Stimulated activated CD4-positive, alpha-beta T cell treated with anti-CD3 and anti-CD28 coated beads, Interleukin-12 subunit alpha, Interleukin-12 subunit beta, amount 100 ng/mL, for 24 hours (primary cell): Measurements from ENCODE around the gene PTPRA.
A peak's percentile ranks its signal among the peaks of the same experiment; 100 is the strongest.

Experiments used
- DNase-seq, 2 experiments: peaks; one replicate each; pipeline ENCODE4 v3.0.0-alpha.2; 2020; ENCODE audit warnings: low read depth in 2 of 2

The PTPRA gene

DNA sequence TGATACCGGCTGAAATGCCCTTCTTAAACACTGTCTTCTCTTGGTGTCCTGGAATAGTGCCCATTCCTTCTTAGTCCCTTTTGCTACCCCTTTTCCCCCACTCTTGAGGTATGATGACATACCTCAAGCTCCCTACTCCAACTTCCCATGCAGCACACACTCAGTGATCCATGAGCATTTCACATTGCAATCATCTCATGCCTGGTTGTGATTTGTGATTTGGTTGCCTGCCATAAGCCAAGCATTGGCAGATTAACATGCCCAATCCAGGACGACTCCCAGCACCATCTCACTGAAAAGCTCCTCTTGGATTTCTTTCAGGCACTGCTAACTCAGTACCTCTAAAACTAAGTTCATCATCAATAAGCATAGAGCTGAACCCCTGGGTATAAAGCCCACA lies 14.7 kb upstream of the PTPRA start:
- DNase-seq = no peak

DNA sequence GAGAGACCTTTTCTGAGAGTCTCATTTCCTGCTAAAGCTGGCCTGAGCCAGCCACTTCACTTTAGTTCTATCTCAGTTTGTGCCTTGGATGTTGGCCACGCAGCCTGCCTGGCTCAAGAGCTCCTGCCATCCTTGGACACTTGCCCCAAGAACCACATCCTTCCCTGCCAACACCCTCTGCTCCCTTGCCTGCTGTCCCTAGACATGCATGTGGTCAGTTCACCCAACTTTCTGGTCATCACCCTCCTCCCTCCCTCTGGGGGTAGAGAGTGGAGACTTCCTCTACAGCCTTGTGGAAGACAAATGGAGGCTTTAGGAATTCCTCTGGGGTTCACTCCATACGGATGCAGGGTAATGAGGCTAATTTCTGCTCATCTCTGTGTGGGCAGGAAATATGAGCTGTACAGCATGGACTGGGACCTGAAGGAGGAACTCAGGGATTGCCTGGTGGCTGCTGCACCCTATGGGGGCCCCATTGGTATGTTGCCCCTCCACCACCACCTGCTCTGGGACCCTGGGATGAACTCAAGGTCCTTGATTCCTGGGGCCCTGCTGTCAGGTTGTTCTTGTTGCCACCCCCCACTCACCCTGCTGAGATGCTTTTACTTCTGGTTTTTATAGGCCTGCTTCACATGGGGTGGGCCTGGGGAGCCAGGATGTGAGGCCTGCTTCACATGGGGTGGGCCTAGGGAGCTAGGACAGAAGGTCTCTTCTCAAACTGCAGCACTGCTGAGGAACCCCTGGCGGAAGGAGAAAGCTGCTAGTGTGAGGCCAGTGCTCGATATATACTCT lies 13.8 kb upstream of the PTPRA start:
- no peak for DNase-seq

DNA sequence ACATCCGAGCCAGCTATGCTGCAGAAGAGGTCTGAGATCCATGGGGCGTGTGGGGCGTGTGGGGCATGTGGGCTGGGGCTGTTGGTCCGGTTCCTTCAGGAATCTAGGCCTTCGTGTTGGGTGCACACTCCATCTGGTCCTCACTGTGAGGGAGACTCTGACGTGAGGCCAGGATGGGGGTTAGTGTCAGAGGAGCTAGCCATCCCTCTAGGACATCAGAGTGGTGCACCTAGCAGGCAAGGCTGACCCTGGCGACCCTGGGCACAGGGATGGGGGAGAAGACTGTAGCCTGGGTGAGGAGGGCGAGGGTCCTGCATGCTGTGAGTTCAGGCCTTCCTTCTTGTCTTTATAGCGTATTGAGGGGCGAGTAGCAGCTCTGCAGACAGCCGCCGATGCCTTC lies 8.7 kb upstream of the PTPRA start:
- no peak for DNase-seq

DNA sequence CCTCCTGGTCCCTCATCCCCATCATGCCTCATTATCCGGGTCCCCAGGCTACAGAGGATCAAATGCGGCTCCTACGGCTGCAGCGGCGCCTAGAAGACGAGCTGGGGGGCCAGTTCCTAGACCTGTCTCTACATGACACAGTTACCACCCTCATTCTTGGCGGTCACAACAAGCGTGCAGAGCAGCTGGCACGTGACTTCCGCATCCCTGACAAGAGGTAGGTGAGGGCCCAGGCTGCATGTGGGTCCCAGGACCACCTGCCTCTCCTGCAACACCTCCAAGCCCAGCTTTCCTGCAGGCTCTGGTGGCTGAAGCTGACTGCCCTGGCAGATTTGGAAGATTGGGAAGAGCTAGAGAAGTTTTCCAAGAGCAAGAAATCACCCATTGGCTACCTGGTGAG lies 8.2 kb upstream of the PTPRA start:
- no peak for DNase-seq

DNA sequence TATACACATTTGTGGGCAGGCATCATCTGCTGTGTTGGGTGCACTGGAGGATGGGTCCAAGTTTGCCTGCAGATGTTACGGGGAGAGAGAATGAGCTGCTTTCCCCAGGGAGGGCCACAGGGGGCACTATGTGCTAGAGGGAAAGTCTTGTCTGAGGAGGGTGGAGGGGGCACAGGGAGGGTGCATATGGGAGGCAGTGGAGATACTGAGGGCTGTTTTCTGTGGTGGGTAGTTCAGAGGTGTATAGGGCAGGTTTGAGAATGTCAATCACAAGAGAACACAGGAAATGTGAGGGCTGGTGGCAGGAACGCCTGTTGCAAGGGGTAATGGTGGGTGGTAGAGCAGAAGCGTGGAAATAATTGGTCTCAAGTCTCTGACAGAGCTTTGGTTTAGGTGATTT lies 7.7 kb upstream of the PTPRA start:
- peak in 1 of 2 experiments; percentile 40 for DNase-seq

DNA sequence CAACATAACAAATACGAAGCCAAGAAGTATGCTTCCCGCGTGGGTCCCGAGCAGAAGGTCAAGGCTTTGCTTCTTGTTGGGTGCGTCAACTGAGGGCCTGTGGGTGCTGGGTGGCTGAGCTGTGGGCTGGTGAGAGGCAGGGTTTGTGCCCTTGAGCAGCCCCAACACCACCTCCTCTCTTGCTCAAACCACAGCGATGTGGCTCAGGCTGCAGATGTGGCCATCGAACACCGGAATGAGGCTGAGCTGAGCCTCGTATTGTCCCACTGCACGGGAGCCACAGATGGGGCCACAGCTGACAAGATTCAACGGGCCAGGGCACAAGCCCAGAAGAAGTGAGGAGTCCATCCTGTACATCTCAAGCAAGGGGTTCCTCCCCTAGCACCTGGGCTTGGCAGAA lies 7.0 kb upstream of the PTPRA start:
- no peak for DNase-seq

DNA sequence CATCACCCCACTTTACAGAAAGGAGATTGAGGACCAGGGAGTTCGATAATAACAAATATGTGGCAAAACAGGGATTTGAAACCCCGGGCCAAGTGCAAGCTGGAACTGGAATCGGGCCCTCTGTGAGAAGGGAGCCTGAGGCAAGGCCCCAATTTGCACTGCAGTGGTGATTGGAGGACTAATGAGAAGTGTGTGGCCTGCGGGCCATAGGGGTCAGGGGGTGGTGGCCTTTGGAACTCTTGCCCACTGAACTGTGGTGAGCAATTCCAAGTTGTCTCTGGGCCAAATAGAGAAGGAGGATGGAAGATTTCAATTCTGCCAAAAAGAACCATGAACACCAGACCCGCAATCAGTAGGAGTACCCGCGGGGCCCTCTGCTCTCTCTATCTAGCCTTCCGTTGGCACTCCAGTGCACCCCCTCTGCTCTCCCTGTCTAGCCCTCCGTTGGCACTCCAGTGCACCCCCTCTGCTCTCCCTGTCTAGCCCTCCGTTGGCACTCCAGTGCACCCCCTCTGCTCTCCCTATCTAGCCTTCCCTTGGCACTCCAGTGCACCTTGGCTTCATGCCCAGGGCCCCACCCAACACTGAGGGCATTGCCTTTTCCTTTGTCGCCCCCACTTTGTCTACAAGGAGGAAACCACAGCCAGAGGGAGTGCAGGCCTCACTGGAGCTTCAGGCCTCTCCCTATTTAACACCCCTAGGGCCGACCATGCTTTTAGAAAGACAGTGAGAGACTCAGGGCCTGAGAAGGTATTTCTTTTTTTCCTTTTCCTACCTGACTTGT lies 6.0 kb upstream of the PTPRA start:
- no peak for DNase-seq

DNA sequence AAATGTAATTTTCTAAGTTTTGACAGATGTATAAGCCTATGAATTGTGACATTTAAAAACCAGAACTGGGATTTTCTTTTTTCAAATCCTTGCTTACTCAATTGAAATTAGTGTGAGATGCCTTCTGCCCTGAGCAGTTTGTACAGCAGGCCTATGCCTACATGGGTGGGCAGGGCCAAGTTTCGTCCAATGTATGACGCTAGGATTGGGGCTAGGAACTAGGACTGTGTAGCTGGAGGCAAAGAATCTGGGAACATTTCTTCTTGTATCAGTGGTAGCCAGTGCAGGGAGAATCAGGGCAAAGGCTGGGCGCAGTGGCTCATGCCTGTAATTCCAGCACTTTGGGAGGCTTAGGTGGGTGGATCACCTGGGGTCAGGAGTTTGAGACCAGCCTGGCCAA lies 3.9 kb upstream of the PTPRA start:
- no peak for DNase-seq

DNA sequence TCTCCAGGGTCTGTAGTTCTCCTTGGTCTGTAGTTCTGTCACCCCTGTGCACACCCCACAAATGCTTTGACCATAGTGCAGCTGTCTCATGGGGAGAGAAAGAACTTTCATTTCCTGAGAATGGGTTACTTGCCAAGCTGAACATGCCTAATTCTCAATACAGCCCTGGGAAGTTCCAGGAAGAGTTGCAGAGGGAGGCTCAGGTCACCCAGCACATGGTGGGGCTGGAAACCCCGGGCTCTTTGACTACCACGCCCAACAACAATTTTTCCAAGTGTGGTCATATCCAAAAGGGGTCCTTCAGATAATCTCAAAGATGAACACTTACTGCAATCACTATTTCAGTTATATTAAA lies 2.2 kb upstream of the PTPRA start:
- DNase-seq = no peak

DNA sequence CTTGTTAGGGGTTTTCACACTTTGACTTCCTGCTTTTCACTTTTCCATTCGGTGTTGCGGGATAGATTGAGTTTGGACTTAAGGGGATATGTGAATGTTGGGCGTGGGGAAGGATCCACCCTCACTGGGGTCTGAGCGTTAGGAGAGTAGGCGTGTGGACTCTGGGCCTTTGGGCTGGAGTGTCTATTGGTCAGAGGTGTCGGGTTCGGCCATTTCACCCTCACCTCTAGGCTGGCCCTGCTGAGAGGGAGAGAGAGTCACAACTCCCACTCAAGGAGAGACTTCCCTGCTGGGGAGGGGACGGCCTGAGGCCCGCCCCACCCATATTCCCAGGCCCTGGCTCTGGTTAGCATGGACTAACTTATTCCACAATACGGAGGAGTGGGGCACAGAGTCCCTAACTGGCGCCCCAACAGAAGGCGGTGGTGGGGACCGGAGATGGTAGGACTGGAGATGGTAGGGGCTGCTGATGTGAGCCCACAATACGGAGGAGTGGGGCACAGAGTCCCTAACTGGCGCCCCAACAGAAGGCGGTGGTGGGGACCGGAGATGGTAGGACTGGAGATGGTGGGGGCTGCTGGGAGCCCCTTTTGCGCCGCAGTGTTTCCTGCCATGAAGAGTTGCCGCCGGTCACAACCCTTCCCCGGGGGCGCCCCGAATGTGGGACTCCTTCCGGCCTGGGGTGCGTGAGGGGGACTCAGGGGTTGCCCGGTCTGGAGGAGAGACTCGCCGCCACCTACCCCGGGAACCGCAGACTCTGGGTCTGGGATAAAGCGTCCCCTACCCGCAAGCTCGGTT lies 1.4 kb upstream of the PTPRA start:
- DNase-seq = no peak

DNA sequence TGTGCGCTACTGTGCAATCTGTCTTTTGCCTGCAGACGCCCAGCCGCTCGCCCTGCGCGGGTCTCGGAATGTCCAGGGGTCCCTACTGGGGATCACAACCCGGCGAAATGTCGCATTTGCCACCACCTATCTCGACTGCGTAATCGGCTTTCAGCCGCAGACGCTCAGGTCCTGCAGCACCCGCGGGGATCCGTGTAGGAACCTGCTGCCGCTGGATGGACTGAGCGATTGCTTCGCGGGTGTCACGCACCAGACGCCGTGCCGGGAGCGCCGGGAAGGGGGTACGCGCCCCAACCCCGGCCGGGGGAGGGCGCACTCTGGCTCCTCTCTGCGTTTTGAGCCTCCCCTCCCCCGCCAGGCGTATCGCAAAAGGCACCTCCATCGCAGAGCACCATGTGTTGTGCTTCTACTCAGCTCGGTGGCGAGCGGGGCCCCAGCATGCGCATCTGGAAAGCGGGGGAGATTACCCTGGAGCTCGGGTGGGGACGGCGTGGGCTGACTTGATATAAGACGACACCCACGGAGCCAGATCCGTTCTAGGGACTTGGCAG lies 747 bp upstream of the PTPRA start:
- DNase-seq = peak; percentile 59 to 72

DNA sequence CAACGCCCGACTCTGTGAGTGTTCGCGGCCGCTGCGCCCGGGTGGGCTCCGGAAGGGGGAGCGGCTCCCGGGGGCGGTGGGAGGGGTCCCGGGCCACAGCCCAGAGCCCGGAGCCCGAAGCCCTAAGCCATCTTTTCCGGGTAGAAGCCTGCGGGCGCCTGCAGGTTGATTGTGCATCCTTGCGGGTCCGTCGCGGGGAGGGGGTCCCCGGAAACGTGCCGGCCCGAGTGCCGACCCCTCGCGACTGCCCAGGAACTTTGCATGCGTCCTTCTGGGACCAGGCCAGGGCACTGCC lies 413 bp downstream of the PTPRA start:
- peak in 1 of 2 experiments; percentile 41 for DNase-seq

DNA sequence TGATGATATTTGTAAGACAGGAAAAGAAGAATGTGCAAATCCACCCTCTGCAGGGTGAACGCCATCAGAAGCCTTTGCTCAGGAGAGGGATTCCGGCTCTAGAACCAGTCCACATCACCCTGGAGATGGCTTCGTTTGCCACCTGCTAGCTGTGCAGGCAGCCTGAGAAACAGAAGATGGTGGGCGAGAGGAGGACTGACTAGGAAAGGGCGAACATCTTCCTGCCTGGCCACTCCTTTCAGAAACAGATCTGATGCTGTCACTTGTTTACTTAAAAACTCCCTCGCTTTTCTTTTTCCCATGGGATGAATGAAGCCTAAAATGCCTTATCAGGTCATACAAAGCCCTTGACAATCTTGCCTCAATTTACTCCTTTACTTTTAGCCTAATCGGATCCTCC lies 1.2 kb downstream of the PTPRA start:
- DNase-seq = no peak

DNA sequence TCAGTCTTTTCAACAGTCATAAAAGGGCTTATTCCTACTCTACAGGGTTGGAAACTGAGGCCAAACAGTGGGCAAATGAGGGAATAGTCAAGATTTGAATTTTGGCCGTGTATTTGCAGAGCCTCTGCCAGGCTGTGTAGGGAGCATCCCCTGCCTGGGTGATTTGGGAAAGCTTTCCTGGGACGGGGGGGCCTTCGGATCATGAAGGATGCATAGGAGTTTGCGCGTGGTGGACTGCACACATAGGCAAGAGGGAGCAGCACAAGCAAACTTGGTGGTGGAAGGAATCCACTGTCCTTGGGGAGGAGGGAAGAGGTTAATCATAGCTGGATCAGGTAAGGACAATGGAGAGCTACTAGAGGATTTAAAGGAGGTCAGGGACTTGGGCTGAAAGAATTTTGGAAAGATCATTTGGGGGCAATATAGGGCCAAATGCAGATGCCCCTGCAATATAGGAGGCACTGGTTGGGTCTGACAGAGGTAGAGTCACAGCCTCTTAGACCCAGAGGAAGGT lies 2.5 kb downstream of the PTPRA start:
- no peak for DNase-seq

DNA sequence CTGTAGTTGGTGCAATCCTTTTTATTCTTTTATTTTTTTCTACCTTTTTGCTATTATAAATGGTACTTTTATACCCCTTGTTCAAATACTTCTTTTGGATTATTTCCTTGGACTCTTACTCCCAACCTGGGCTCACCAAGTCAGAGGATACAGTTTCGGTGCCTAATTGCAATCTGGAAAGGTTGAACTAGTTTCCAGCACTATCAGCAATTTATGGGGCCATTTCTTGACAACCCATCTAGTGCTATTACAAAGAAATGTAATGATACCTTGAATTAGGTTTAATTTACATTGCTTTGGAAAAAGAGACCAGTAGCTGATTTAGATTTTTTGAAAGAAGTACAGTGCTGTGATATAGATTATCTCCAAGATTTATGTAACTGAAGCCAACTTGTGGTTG lies 5.2 kb downstream of the PTPRA start:
- DNase-seq = no peak

DNA sequence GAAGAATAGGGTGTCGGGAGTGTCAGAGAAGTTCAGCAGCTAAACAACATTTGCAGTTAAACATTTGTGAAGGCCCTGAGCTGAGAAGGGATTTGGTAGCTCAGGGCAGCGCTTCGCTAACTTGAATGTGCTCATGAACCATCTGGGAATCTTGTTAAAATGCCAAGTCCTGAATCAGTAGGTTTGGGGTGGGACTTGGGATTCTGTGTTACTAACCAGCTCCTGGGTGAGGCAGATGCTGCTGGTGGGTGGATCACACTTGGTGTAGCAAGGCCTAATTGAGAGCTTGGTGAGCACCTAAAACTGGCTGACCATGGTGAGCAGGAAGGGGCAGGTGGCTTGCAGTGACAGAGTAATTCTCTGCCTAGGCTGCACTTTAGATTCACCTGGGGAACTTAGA lies 5.9 kb downstream of the PTPRA start:
- no peak for DNase-seq

DNA sequence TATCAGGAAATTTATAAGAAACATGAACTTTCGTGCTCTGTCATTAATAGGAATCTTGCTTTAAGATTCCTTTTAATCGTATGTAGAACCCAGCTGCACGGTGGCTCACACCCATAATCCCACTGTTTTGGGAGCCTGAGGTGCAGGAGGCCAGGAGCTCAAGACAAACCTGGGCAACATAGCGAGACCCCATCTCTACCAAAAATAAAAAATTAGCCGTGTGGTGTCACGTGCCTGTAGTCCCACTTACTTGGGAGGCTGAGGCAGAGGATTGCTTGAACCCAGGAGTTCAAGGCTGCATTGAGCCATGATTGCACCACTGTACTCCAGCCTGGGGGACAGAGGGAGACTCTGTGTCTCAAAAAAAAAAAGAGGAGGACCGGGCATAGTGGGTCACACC lies 7.4 kb downstream of the PTPRA start:
- no peak for DNase-seq

DNA sequence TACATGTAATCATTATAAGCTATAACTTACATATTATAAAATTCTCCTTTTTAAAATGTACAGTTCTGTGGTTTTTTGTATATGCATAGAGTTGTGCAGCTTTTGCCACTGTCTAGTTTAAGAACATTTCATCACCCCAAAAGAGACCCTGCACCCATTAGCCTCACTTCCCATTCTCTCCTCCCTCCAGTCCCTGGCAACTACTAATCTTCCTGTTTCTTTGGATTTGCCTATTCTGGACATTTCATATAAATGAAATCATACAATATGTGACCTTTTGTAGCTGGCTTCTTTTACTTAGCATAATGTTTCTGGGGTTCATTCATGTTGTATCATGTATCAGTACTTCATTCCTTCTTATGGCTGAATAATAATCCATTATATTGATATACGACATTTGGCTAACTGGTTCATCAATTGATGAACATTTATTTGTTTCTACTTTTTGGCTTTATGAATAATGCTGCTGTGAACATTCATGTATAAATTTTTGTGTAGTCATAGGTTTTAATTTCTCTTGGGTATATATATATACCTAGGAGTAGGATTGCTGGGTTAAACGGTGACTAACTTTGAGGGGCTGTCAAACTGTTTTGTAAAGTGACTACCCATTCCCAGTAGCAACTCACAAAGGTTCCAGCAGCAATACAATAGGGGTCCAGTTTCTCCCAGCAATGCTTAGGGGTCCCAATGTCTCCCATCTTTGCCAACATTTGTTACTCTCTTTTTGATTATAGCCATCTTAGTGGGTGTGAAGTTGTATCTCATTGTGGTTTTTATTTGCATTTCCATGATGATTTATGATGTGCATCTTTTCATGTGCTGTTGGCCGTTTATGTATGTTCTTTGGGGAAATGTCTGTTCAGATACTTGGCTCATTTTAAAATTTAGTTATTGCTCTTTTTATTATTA lies 10.7 kb downstream of the PTPRA start:
- no peak for DNase-seq

DNA sequence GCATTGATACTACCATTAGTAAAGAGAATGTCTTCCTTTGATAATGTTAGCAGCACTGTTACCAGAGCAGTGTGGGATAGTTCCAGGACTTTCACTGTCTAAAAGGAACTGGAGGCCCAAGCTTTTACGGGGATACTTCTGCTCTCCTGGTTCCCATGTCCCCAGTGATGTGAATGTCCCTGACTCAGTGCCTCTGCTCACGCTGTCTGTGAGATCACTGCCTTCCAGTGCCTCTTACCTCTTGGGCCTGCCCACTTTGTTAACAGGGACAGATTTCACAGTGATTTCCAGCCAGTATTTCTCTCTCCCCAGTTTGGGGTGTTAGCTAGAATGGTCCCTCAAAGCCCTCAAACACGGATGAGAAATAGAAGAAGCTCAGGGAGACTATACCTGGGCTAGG lies 14.4 kb downstream of the PTPRA start:
- DNase-seq = no peak

DNA sequence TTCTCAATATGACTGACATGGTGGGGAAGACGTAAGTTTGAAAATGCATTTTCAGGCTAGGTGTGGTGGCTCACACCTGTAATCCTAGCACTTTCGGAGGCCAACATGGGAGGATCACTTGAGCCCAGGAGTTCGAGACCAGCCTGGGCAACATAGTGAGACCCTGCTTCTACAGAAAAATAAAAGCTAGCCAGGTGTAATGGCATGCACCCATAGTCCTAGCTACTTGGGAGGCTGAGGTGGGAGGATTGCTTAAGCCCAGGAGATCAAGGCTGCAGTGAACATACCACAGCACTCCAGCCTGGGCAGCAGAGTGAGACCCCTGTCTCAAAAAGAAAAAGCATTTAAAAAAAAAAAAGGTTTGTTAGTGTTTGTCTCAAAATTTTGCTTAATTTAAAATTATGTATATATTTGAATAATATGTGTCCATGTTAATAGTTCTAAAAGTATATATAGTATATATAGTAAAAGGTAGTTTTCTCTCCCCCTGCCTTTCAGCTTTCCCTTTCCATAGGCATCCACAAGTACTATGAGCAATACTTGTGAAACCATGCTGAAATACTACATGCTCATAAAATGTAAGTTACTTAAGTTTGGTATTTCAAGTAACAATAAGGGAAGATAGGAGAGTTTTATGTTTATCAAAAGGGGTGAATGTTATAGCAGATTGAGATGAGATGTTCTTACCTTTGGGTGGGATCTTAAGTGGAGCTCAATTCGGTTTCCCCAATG lies 15.1 kb downstream of the PTPRA start:
- no peak for DNase-seq

DNA sequence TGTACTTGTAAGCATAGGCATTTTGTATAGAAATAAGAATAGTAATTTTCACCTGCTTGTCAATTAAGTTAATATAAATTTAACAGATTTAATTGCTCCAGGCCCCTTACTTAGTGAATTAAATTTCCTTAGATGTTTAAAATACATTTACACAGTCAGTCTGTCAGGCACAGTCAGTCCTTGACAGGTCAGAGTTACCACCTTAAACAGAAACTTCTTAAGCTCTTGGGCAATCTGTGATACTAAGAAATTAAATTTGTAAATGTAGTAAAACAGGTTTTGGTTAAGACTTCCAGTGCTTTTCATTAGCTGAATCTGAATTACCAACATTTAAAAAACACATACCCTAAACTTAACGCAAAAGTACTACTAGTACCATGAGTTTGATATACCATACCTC lies 15.9 kb downstream of the PTPRA start:
- DNase-seq = no peak
